Testis (tissue), 3 donors: ENCODE measurements around the gene DNAI4. TPM values are rescaled to one million over a fixed set of nuclear protein-coding genes. Genes with fewer than 3 reads are reported as not detected.

Experiments
- DNase-seq: peaks from one replicate; pipeline ENCODE4 v3.0.0-alpha.2; 2019
- H3K27ac ChIP-seq, 2 donors: fragments of 200-600 bp; sonication (generic); one replicate each; pipeline ENCODE4 v1.5.1; 2019
- H3K27me3 ChIP-seq: fragments of 200-600 bp; sonication (generic); one replicate; pipeline ENCODE4 v1.5.1; 2019
- H3K36me3 ChIP-seq: fragments of 200-600 bp; sonication (generic); one replicate; pipeline ENCODE4 v1.5.1; 2017; ENCODE audit warnings: low read depth; ENCODE audit errors: missing control alignments
- H3K4me1 ChIP-seq: fragments of 200-600 bp; sonication (generic); one replicate; pipeline ENCODE4 v1.5.1; 2019
- H3K4me3 ChIP-seq, 2 donors: fragments of 200-600 bp; sonication (generic); one replicate each; pipeline ENCODE4 v1.5.1; 2017 to 2019
- H3K9me3 ChIP-seq: fragments of 200-600 bp; sonication (generic); one replicate; pipeline ENCODE4 v1.5.1; 2017
- CTCF ChIP-seq, 3 experiments: fragments of 450-650 bp in 2 of 3; fragments of 200-600 bp in 1 of 3; sonication (generic) in 1 of 3; IDR thresholded peaks; one replicate each; pipeline ENCODE4 v1.5.1; 2016 to 2019; ENCODE audit warnings: antibody characterized with exemption in 3 of 3, mild to moderate bottlenecking in 2 of 3, moderate library complexity in 1 of 3
- POLR2A ChIP-seq: fragments of 450-650 bp; IDR thresholded peaks from one replicate; pipeline ENCODE4 v1.6.1; 2017; ENCODE audit warnings: antibody characterized with exemption, mild to moderate bottlenecking, moderate library complexity
- WGBS, 2 donors: methylation state at CpG; one replicate each; pipeline ENCODE4 v1.1.5; 2018; 5-methylcytosine and 5-hydroxymethylcytosine counted together
- intact Hi-C: fragments of 100-400 bp; cut with DNase I; formaldehyde crosslinking; loops from one replicate; pipeline ENCODE4 v1.15.1; 2023; ENCODE audit warnings: low total_unique reads
- polyA plus RNA-seq: library from polyadenylated mRNA; stranded (reverse); fragments of 350-450 nt; fragmentation: Illumina TruSeq; extraction: RNeasy Lipid Tissue Mini Kit (QIAGEN cat#74804); gene quantifications from one replicate; pipeline ENCODE4 v1.2.3, GENCODE V29; 2014; ENCODE audit warnings: low read depth, low replicate concordance; ENCODE audit not compliant: insufficient read depth
- total RNA-seq, 2 donors: library from RNA; depleted of rRNA; stranded (reverse); fragments of >200 nt; gene quantifications; one replicate each; pipeline ENCODE4 v1.2.3, GENCODE V29; 2016

DNAI4 gene
- total and polyA plus RNA-seq, 3 donors from 2014 or later: 21.7 to 56.7 (median 40.8) TPM

GRCh38 chr1:66943361-66943969 is 18.8 kb upstream of the DNAI4 start:
- Histone ChIP-seq H3K9me3 (no peaks in the 10 kb centered on the region), H3K4me1 (peaks cover 22% of the 10 kb centered on the region), H3K4me3 (no peak overlapping the region), H3K27ac (peak overlapping the region in 1 of 2 donors; percentile 79), H3K36me3 (no peaks in the 10 kb centered on the region), H3K27me3 (no peaks in the 10 kb centered on the region)
- TF ChIP-seq CTCF (IDR thresholded peaks at IDR 0.05): no peak
- TF ChIP-seq POLR2A: no peak
- no peak for DNase-seq
- 77 to 80% methylated on average over 5 of the region's 5 CpGs for whole genome bisulfite sequencing, 2 donors
- intact Hi-C loops: no loop called here

GRCh38 chr1:66940981-66941380 is 16.3 kb upstream of the DNAI4 start:
- intact Hi-C loops: no loop called here
- H3K27me3 ChIP-seq: no peaks in the 10 kb centered on the region
- H3K36me3 ChIP-seq: no peaks in the 10 kb centered on the region
- WGBS, 2 donors: 75 to 87% methylated on average over 1 of the region's 1 CpG
- DNase-seq: no peak
- TF ChIP-seq POLR2A (no peak), CTCF (IDR thresholded peaks at IDR 0.05) (no peak)
- no peak overlapping the region for H3K27ac ChIP-seq
- H3K4me1 ChIP-seq: peaks cover 29% of the 10 kb centered on the region
- no peak overlapping the region for H3K4me3 ChIP-seq
- H3K9me3 ChIP-seq: no peaks in the 10 kb centered on the region

GRCh38 chr1:66938613-66939012 is 14.0 kb upstream of the DNAI4 start:
- TF ChIP-seq POLR2A (no peak), CTCF (IDR thresholded peaks at IDR 0.05) (no peak)
- Histone ChIP-seq H3K9me3 (no peaks in the 10 kb centered on the region), H3K27ac (peak overlapping the region in 1 of 2 donors; percentile 39), H3K4me3 (no peak overlapping the region), H3K36me3 (no peaks in the 10 kb centered on the region), H3K4me1 (peaks cover 25% of the 10 kb centered on the region), H3K27me3 (no peaks in the 10 kb centered on the region)
- intact Hi-C loops: no loop called here
- no peak for DNase-seq

- intact Hi-C loops: no loop called here
- Histone ChIP-seq H3K4me1 (peaks cover 24% of the 10 kb centered on the region), H3K27me3 (no peaks in the 10 kb centered on the region), H3K9me3 (no peaks in the 10 kb centered on the region), H3K4me3 (no peak overlapping the region), H3K36me3 (no peaks in the 10 kb centered on the region), H3K27ac (peak overlapping the region in 1 of 2 donors; percentile 39)
- TF ChIP-seq CTCF (IDR thresholded peaks at IDR 0.05) (no peak), POLR2A (no peak)
- WGBS, 2 donors: 0 to 6% methylated on average over 1 of the region's 1 CpG
- no peak for DNase-seq
Measured at GRCh38 chr1:66937529-66938234, 13.0 kb upstream of the DNAI4 start.
